Measurements from ENCODE around the gene CCDC57.
"Not testable (repeated sequence)": the region's sequence is repeated elsewhere in the genome, so short reads cannot be mapped to it uniquely, and the experiment has no call there.

The CCDC57 gene

DNA sequence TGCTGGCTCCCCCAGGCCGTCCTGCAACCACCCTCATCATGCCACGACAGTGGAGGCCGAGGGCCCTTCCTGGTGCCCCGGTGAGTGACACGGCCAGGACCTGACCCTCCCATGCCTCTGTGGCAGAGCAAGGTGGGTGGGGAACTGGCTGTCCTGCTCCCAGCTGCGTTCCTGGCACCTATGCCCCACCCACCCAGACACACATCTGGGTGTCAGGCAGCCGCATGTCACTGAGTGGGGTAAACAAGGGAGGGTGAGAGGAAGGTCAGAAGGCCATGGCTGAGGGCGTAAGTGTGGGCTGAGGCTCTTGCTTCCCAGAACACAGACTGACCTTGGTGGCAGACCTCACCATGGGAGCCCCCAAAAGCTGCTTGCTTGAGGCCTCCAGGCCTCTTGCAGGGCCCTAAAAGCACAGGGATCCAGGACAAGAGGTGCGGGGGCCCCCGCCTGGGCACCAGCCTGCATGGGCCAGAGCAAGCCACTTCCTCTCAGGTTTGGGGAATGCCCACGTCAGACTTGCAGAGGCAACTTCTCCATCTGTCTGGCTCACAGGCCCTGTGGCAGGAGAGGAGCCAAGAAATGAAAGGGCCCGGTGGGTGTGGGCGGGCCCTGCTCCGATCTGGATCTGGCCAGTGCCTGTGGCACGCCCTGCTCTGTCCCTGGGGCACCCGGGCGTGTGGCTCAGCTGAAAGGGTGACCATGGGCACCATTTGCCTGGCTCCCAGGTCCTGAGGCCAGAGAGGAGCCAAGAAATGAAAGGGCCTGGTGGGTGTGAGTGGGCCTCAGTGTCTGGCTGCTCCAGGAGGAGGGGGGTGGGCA, 3.9 kb upstream of the CCDC57 start:
- H3K4me3 Mint-ChIP-seq: peak overlapping the region; percentile 66 to 74
- ATAC-seq (replicated peaks) (peak; percentile 86 to 87), DNase-seq (peak; percentile 83)
- H3K27ac Mint-ChIP-seq: peak overlapping the region; percentile 97
- peaks cover 0 to 4% of the 10 kb centered on the region in 2 donors for H3K27me3 Mint-ChIP-seq
- H3K36me3 Mint-ChIP-seq: no peaks in the 10 kb centered on the region
- peaks cover 24 to 29% of the 10 kb centered on the region in 2 donors for H3K4me1 Mint-ChIP-seq
- H3K9me3 Mint-ChIP-seq: no peaks in the 10 kb centered on the region

DNA sequence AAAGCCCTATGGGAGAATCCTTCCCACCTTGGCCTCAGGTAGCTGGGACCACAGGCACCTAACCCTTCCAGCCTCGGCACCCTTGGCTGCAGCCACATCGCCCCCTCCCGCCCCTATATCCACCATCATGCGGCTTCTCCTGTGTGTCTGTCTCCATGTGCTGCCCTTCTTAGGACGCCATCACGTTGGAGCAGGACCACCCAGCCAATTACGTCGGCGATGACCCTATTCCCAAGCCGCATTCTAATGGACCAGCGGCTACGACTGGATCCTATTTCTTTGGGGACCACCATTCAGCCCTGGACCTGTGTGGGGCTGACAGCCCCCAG, 3.3 kb upstream of the CCDC57 start:
- Mint-ChIP-seq H3K27me3 (peaks cover 0 to 4% of the 10 kb centered on the region in 2 donors), H3K27ac (peak overlapping the region; percentile 97), H3K4me1 (peaks cover 24 to 29% of the 10 kb centered on the region in 2 donors), H3K36me3 (no peaks in the 10 kb centered on the region), H3K9me3 (no peaks in the 10 kb centered on the region), H3K4me3 (peak overlapping the region; percentile 66 to 74)
- DNase-seq (no peak), ATAC-seq (replicated peaks) (no peak)

DNA sequence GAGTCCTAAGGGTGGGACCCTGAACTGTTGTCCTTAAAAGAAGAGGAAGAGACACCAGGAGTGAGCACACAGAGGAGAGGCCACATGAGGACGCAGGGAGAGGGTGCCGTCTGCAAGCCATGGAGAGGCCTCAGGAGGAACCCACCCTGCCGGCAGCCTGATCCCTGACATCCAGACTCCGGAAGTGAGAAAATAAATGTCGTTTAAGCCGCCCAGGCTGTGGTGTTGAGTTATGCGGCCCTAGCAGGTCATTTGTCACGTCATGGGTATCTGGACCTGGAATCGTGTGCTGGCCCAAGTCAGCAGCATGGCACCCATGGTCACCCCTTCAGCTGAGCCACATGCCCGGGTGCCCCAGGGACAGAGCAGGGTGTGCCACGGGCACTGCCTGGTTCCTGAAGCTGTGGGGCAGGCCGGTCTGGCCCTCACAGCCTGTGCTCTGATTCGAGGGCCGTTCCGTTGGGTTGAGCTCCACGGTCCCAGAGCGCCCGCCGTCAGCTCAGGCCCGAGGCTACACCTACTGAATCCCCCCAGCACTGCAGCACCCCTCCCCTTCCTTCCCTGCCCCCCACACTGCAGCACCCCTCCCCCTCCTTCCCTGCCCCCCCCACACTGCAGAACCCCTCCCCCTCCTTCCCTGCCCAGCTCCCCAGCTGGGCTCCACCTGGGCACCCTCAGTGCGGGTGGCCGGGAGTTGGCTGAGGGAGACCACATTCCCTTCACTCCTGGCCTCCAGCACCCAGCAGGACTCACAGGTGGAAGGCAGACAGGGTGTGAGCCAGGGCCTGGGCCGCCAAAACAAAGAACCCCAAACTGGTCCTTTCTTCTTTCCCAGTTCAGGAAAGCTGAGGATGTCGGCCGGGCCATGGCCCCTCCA, 2.7 kb upstream of the CCDC57 start:
- ATAC-seq (replicated peaks): no peak

DNA sequence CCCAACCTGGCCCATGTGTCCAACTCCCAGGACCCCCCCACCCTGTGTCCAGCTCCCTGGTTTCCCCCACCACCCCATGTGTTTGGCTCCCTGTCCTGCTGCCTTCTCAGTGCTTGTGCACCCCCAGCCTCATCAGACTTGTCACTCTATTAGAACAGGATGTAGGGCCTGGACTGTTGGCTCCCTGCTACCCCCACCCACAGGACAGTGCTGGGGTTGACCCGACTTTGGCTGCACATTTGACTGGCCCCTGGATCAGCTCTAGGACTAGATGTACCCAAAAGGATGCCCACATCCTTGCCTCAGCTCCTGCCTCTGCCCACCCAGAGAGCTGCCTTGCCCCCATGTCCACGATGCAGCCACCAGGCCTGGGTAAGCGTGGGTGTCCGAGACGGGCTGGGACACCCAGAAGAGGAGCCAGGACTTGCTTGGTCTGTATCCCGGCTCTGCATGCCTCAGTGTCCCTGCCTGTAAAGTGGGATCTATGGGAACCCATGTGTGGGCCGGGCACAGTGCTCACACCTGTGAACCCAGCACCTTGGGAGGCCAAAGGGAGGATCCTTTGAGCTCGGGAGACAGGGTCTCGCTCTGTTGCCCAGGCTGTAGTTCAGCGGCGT, 1.5 kb upstream of the CCDC57 start:
- H3K4me3 Mint-ChIP-seq: peak overlapping the region; percentile 43 to 70
- ATAC-seq (replicated peaks) (no peak), DNase-seq (no peak)
- H3K9me3 Mint-ChIP-seq: no peaks in the 10 kb centered on the region
- H3K27ac Mint-ChIP-seq: no peak overlapping the region
- peaks cover 24 to 30% of the 10 kb centered on the region in 2 donors for H3K4me1 Mint-ChIP-seq
- H3K36me3 Mint-ChIP-seq: peaks cover 0 to 2% of the 10 kb centered on the region in 2 donors
- peaks cover 0 to 4% of the 10 kb centered on the region in 2 donors for H3K27me3 Mint-ChIP-seq

More for the DNA sequence above, 2.7 kb upstream of the CCDC57 start:
- Mint-ChIP-seq H3K4me1 (peaks cover 24 to 29% of the 10 kb centered on the region in 2 donors), H3K36me3 (no peaks in the 10 kb centered on the region), H3K27ac (peak overlapping the region; percentile 97), H3K9me3 (no peaks in the 10 kb centered on the region), H3K27me3 (peaks cover 0 to 4% of the 10 kb centered on the region in 2 donors), H3K4me3 (no peak overlapping the region)
- DNase-seq: no peak

DNA sequence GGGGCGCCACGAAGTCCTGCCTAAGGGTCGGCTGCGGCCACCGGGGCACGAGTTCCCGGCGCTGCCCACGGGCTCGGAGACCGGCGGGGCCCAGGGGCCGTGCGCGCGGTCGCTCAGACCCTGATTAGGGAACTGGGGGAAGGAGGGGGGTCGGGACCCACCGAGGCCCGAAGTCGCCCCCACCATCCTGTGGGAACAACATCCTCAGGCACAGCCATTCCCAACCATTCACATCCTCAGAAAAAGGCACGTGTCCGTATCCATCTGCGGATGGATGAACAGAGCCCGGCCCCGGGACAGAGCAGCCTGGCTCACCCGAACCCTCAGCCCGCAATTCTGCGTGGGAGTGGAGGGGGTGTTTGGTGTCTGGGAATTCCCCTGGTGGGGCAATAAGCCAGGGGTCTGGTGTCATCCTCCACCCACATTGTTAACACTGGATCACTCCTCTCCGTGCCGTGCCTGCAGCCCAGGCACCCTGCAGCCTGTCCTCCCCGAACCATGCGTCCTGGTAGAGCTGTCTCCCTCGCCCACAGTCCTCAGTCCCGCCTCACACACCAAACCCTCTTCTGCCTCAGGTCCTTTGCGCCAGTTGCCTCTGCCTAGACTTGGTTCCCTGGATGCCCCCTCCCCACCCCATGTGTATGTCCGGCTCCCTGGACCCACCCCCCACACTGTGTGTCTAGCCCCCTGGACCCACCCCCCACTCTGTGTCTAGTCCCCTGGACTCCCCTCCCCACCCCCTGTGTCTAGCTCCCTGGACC, 789 bp upstream of the CCDC57 start:
- Mint-ChIP-seq H3K4me3 (peak overlapping the region; percentile 74 to 83), H3K27me3 (no peaks in the 10 kb centered on the region), H3K4me1 (peaks cover 28 to 36% of the 10 kb centered on the region in 2 donors), H3K9me3 (no peaks in the 10 kb centered on the region), H3K27ac (peak overlapping the region; percentile 94), H3K36me3 (peaks cover 0 to 2% of the 10 kb centered on the region in 2 donors)
- ATAC-seq (replicated peaks) (peak in 1 of 2 donors; percentile 2), DNase-seq (peak; percentile 37)

DNA sequence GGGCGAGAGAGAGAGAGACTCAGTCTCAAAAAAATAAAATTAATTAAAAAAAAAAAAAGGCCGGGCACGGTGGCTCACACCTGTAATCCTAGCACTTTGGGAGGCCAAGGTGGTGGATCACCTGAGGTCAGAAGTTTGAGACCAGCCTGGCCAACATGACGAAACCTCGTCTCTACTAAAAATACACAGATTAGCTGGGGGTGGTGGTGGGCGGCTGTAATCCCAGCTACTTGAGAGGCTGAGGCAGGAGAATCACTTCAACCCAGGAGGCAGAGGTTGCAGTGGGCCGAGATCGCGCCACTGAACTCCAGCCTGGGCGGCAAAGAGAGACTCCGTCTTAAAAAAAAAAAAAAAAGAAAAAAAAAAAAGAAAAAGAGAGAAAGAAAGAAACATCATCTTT, 2.0 kb downstream of the CCDC57 start:
- H3K27ac Mint-ChIP-seq; H3K4me3 Mint-ChIP-seq; ATAC-seq (replicated peaks); DNase-seq; H3K9me3 Mint-ChIP-seq; H3K27me3 Mint-ChIP-seq: not testable (repeated sequence)
- peaks cover 21 to 30% of the 10 kb centered on the region in 2 donors for H3K4me1 Mint-ChIP-seq
- peaks cover 6 to 12% of the 10 kb centered on the region in 2 donors for H3K36me3 Mint-ChIP-seq

DNA sequence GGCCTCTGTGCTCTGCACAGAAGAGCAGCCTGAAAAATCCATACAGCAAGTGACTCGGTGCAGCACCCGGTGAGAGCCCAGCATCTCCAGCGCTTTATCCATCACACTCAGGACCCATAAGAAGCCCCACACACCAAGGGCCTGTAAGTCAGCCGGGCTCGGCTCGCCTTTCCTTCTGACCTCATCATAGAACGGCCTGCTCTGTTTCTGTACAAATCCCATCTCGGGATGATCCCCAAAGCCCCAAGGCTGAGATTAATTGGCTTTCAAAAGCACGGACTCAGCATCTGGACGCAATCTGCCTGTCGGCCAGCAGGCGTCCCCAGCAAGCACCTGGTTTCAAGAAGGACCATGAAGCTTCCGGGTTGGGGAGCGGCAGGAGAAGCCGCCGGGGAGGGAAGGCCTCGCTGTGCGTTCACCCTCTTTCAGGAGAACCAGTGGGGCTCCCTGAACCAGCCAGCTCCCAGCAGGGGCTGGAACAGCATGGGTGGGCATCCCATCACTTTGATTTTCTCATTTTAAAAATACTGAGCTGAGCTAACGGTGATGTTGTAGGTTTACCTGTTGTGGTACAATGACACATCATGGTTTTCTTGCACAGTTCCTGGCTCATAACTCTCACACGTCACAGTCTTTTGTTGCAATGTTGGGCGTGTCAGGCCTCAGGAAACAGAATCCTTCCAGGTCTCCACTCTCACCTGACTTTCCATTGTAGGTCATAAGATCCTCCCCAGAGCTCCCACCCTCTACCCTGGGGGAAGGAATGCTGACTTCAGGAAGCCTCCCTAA, 6.7 kb downstream of the CCDC57 start:
- peak overlapping the region; percentile 90 for H3K27ac Mint-ChIP-seq
- peaks cover 15 to 22% of the 10 kb centered on the region in 2 donors for H3K4me1 Mint-ChIP-seq
- no peaks in the 10 kb centered on the region for H3K27me3 Mint-ChIP-seq
- DNase-seq (peak; percentile 74), ATAC-seq (replicated peaks) (peak; percentile 94 to 97)
- peaks cover 12 to 18% of the 10 kb centered on the region in 2 donors for H3K36me3 Mint-ChIP-seq
- H3K9me3 Mint-ChIP-seq: no peaks in the 10 kb centered on the region
- peak overlapping the region; percentile 21 to 57 for H3K4me3 Mint-ChIP-seq

DNA sequence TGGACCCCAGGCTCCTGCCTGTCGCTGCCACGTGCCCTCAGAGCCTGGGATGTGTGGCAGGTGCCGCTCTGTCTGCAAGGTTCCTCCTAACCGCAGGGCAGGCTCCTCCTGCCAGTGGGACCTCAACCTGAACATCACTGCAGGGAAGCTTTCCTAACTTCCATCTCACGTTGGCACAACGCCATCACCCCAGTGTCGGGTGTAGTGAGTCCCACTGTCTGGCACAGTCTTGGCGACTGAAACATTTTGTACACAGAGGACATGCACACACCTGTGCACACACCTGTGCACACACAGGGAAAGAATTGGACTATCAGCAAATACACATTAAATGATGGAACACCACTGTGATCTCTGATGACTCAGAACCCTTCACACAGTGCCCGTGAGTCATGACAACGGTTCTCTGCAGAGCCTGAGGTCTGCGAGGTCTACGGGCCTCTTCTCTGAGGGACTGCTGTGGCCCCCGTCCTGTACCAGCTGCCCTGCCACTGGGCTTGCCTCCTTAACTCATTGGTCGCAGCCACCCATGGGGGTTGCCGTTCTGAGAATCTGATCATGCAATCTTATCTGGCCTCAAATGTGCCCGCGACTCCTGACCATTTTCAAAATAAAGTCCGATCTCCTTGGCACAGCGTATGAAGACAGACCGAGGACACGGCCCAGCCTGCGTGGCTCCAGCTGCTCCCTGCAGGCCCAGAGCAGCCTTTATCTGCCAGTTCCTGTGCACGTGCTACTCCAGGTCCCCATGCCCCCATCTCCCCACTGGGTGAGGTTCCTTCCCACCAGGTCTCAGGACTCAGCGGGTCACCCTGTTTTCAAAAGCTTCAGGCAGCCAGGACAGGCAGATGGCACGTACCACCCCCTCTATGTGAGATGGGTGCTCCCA, 7.6 kb downstream of the CCDC57 start:
- Mint-ChIP-seq H3K36me3 (peaks cover 12 to 18% of the 10 kb centered on the region in 2 donors), H3K4me3 (no peak overlapping the region), H3K27me3 (no peaks in the 10 kb centered on the region), H3K9me3 (no peaks in the 10 kb centered on the region), H3K27ac (no peak overlapping the region), H3K4me1 (peaks cover 15 to 22% of the 10 kb centered on the region in 2 donors)
- peak in 1 of 2 donors; percentile 15 for ATAC-seq (replicated peaks)
- DNase-seq: no peak

DNA sequence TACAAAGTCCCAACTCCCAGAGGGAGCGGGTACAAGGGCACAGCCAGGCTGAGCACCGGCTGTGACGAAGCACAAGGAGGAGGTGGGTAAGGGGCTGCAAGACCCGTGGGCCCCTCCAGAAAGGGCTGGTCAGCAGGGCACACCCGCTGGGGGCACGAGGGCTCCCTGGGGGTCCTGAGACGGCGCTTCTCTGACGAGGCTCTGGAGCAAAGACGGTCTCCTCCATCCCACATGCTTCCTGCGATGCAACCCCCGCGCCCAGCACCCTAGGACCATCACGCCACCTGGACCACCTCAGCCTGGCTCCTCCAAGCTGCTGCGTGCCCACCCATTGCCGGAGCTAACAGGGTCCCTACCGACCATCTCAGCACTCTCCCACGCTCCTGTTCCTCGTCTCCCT, 8.7 kb downstream of the CCDC57 start:
- H3K4me3 Mint-ChIP-seq: no peak overlapping the region
- peaks cover 13 to 19% of the 10 kb centered on the region in 2 donors for H3K4me1 Mint-ChIP-seq
- peaks cover 12 to 23% of the 10 kb centered on the region in 2 donors for H3K36me3 Mint-ChIP-seq
- H3K27ac Mint-ChIP-seq: no peak overlapping the region
- ATAC-seq (replicated peaks): no peak
- no peaks in the 10 kb centered on the region for H3K27me3 Mint-ChIP-seq
- DNase-seq: no peak
- H3K9me3 Mint-ChIP-seq: no peaks in the 10 kb centered on the region

DNA sequence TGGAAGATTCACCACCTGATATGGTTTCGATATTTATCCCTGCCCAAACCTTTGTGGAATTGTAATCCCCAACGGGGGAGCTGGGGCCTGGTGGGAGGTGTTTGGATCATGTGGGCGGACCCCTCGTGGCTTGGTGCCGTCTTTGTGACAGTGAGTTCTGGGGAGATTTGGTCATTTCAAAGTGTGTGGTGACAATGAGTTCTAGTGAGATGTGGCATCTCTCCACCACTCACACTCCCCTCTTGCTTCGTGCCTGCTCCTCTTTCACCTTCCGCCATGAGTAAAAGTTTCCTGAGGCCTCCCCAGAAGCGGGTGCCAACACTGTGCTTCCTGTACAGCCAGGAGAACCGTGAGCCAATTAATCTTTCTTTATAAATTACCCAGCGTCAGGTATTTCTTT, 9.7 kb downstream of the CCDC57 start:
- no peak for ATAC-seq (replicated peaks)
- H3K27me3 Mint-ChIP-seq: no peaks in the 10 kb centered on the region
- H3K4me3 Mint-ChIP-seq: no peak overlapping the region
- H3K4me1 Mint-ChIP-seq: peaks cover 15% of the 10 kb centered on the region in 2 donors
- H3K9me3 Mint-ChIP-seq: no peaks in the 10 kb centered on the region
- H3K36me3 Mint-ChIP-seq: peaks cover 16 to 27% of the 10 kb centered on the region in 2 donors
- DNase-seq: no peak
- H3K27ac Mint-ChIP-seq: no peak overlapping the region

DNA sequence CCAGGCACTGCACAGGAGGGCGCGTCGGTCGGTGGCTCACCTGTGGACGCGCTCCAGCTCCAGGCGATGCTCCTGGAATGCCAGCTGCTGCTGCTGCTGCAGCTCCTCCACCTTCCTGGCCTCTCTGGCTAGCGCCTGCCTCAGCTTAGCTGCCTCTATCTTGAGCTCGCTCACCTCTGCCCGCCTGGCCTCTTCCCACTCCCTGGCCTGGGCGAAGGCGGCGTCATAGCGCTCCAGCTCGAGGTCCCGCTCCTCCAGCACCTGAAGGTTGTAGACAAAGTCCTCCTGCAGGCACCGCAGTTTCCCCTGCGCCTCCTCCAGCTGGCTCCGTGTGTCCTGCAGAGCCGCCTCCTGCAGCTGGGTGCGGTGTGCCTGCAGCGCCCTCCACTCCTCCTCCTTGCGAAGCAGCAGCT, 11.1 kb downstream of the CCDC57 start:
- Mint-ChIP-seq H3K27ac (no peak overlapping the region), H3K9me3 (no peaks in the 10 kb centered on the region), H3K36me3 (peaks cover 22 to 26% of the 10 kb centered on the region in 2 donors), H3K27me3 (no peaks in the 10 kb centered on the region), H3K4me3 (no peak overlapping the region), H3K4me1 (peaks cover 12 to 15% of the 10 kb centered on the region in 2 donors)
- ATAC-seq (replicated peaks) (no peak), DNase-seq (no peak)

DNA sequence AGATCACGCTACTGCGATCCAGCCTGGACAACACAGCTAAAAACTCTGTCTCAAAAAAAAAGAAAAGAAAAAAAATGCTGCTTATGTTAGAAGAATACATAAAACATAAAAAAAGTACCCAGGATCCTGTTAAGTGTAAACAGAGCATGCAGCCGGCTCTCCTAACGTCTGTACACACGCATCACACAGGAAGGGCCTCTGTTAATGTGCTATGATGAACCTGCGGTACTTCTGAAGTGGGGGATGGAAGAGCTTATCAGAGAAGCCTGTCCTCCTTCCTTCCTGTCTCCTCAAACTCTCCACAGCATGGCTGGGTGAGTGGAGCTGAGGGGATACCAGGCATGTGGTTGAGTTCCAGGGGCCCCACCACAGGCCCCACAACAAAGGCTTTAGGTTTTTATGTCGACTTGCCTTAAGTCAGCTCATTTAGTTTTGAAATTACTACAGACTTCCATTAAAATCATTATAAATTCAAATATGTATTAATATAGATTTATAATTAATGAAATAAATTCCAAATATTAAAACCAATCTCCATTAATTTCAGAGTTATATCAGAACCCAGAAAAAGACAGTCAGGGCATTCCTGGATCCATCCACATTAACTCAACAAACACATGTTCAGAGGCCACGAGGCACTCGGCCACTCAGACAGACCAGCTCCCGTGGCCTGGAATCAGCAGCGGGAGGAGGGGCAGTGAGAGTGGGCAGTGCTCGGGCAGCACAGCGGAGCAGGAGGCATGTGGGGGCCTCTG, 11.7 kb downstream of the CCDC57 start:
- DNase-seq (no peak), ATAC-seq (replicated peaks) (no peak)
- no peaks in the 10 kb centered on the region for H3K27me3 Mint-ChIP-seq
- no peak overlapping the region for H3K27ac Mint-ChIP-seq
- no peaks in the 10 kb centered on the region for H3K9me3 Mint-ChIP-seq
- no peak overlapping the region for H3K4me3 Mint-ChIP-seq
- H3K4me1 Mint-ChIP-seq: peaks cover 6 to 13% of the 10 kb centered on the region in 2 donors
- H3K36me3 Mint-ChIP-seq: peaks cover 25 to 30% of the 10 kb centered on the region in 2 donors

All from stimulated activated naive B cell treated with anti-CD40 and anti-IgM and Interleukin-4, amounts not matched to agents 10 μg/mL and 1 μg/mL and 100 μg/mL, for 72 hours (primary cell).